SK-N-SH treated with all-trans-retinoic acid at 6 μM for 48 hours (cell line): Measurements from ENCODE around the gene PARP2.

Experiments
- ATAC-seq: fragments of 200-7000 bp; cut with Tn5 transposase; 3 replicates; pipeline ENCODE4 v1.9.1; 2020; ENCODE audit warnings: mild to moderate bottlenecking, moderate library complexity
- ARNTL ChIP-seq: fragments of 450-650 bp; formaldehyde crosslinking; IDR thresholded peaks from 2 replicates; pipeline ENCODE4 v1.5.0; 2020; ENCODE audit warnings: low read depth, mild to moderate bottlenecking, moderate library complexity, borderline replicate concordance
- BACH2 ChIP-seq: fragments of 250-450 bp; sonication (Bioruptor Pico); IDR thresholded peaks from 2 replicates; pipeline ENCODE4 v1.9.0; 2021; ENCODE audit warnings: mild to moderate bottlenecking, borderline replicate concordance
- CSDC2 ChIP-seq: fragments of 250-450 bp; sonication (Bioruptor Pico); IDR thresholded peaks from 2 replicates; pipeline ENCODE4 v1.5.0; 2020; ENCODE audit warnings: mild to moderate bottlenecking, moderate library complexity
- GLIS3 ChIP-seq: fragments of 250-450 bp; sonication (Bioruptor Pico); IDR thresholded peaks from 2 replicates; pipeline ENCODE4 v1.5.0; 2020; ENCODE audit warnings: mild to moderate bottlenecking, moderate library complexity
- ISL1 ChIP-seq: fragments of 250-450 bp; sonication (Bioruptor Pico); IDR thresholded peaks from 2 replicates; pipeline ENCODE4 v2.1.2; 2022; ENCODE audit warnings: mild to moderate bottlenecking, moderate library complexity
- OSR1 ChIP-seq: fragments of 250-450 bp; sonication (Bioruptor Pico); IDR thresholded peaks from 2 replicates; pipeline ENCODE4 v1.8.0; 2022; ENCODE audit warnings: moderate library complexity, mild to moderate bottlenecking, inconsistent platforms
- PATZ1 ChIP-seq: fragments of 250-450 bp; sonication (Bioruptor Pico); IDR thresholded peaks from 2 replicates; pipeline ENCODE4 v1.8.0; 2020; ENCODE audit warnings: mild to moderate bottlenecking, moderate library complexity, borderline replicate concordance
- POU6F1 ChIP-seq: fragments of 250-450 bp; sonication (Bioruptor Pico); IDR thresholded peaks from 2 replicates; pipeline ENCODE4 v1.8.0; 2021; ENCODE audit warnings: low read depth, mild to moderate bottlenecking, moderate library complexity, borderline replicate concordance
- PPARA ChIP-seq: fragments of 250-450 bp; sonication (Bioruptor Pico); IDR thresholded peaks from 2 replicates; pipeline ENCODE4 v1.5.0; 2020; ENCODE audit warnings: mild to moderate bottlenecking, borderline replicate concordance
- RARB ChIP-seq: fragments of 250-450 bp; sonication (Bioruptor Pico); IDR thresholded peaks from 2 replicates; pipeline ENCODE4 v1.8.0; 2021; ENCODE audit warnings: mild to moderate bottlenecking, moderate library complexity
- SNAI2 ChIP-seq: fragments of 250-450 bp; sonication (Bioruptor Pico); IDR thresholded peaks from 2 replicates; pipeline ENCODE4 v1.5.0; 2020; ENCODE audit warnings: mild to moderate bottlenecking, moderate library complexity
- TCF4 ChIP-seq: fragments of 250-450 bp; sonication (Bioruptor Pico); IDR thresholded peaks from 2 replicates; pipeline ENCODE4 v1.8.0; 2021; ENCODE audit warnings: mild to moderate bottlenecking, moderate library complexity, borderline replicate concordance
- TOX ChIP-seq: fragments of 250-450 bp; sonication (Bioruptor Pico); IDR thresholded peaks from 2 replicates; pipeline ENCODE4 v1.8.0; 2021; ENCODE audit warnings: mild to moderate bottlenecking, moderate library complexity, borderline replicate concordance
- TSHZ2 ChIP-seq: fragments of 250-450 bp; sonication (Bioruptor Pico); IDR thresholded peaks from 2 replicates; pipeline ENCODE4 v1.5.0; 2020; ENCODE audit warnings: mild to moderate bottlenecking, moderate library complexity
- ZC3H10 ChIP-seq: fragments of 250-450 bp; sonication (Bioruptor Pico); IDR thresholded peaks from 2 replicates; pipeline ENCODE4 v1.5.1; 2021; ENCODE audit warnings: mild to moderate bottlenecking, moderate library complexity
- ZFP3 ChIP-seq: fragments of 250-450 bp; sonication (Bioruptor Pico); IDR thresholded peaks from 2 replicates; pipeline ENCODE4 v1.5.0; 2020; ENCODE audit warnings: mild to moderate bottlenecking, moderate library complexity
- ZNF565 ChIP-seq: fragments of 450-650 bp; formaldehyde crosslinking; conservative IDR thresholded peaks from 2 replicates; pipeline ENCODE4 v1.5.0; 2020; ENCODE audit warnings: low read depth, mild to moderate bottlenecking, moderate library complexity
- ZNF70 ChIP-seq: fragments of 450-650 bp; formaldehyde crosslinking; IDR thresholded peaks from 2 replicates; pipeline ENCODE4 v1.5.0; 2020; ENCODE audit warnings: mild to moderate bottlenecking, moderate library complexity
- ZNF8 ChIP-seq: fragments of 450-650 bp; formaldehyde crosslinking; IDR thresholded peaks from 2 replicates; pipeline ENCODE4 v1.5.0; 2020; ENCODE audit warnings: mild to moderate bottlenecking, moderate library complexity
- TF ChIP-seq, protein P1 (sequence below): fragments of 250-450 bp; sonication (Bioruptor Pico); IDR thresholded peaks from 2 replicates; pipeline ENCODE4 v1.5.1; 2021; ENCODE audit warnings: mild to moderate bottlenecking, moderate library complexity
- TF ChIP-seq, protein P2 (sequence below): fragments of 250-450 bp; sonication (Bioruptor Pico); IDR thresholded peaks from 2 replicates; pipeline ENCODE4 v1.5.1; 2020; ENCODE audit warnings: low read depth, mild to moderate bottlenecking, moderate library complexity

PARP2 gene

GRCh38 chr14:20328705-20329104 is 14.7 kb upstream of the PARP2 start (continued):
- TF ChIP-seq POU6F1 (no peak), ARNTL (no peak), BACH2 (no peak)

GRCh38 chr14:20329355-20329754 is 14.1 kb upstream of the PARP2 start:
- TF ChIP-seq ZNF565 (CRISPR knock-in tag) (no peak), ZNF70 (no peak), CSDC2 (no peak), ARNTL (no peak), PPARA (CRISPR knock-in tag) (no peak), TSHZ2 (no peak), TCF4 (CRISPR knock-in tag) (no peak), PATZ1 (CRISPR knock-in tag) (no peak), TOX (CRISPR knock-in tag) (no peak), OSR1 (no peak), ZC3H10 (CRISPR knock-in tag) (no peak)
- no peak for ATAC-seq

- TF ChIP-seq BACH2 (no peak), ZNF8 (CRISPR knock-in tag) (no peak), PATZ1 (CRISPR knock-in tag) (no peak), ZFP3 (CRISPR knock-in tag) (no peak), RARB (no peak), OSR1 (no peak), SNAI2 (CRISPR knock-in tag) (no peak)
- TF ChIP-seq, protein P1, sequence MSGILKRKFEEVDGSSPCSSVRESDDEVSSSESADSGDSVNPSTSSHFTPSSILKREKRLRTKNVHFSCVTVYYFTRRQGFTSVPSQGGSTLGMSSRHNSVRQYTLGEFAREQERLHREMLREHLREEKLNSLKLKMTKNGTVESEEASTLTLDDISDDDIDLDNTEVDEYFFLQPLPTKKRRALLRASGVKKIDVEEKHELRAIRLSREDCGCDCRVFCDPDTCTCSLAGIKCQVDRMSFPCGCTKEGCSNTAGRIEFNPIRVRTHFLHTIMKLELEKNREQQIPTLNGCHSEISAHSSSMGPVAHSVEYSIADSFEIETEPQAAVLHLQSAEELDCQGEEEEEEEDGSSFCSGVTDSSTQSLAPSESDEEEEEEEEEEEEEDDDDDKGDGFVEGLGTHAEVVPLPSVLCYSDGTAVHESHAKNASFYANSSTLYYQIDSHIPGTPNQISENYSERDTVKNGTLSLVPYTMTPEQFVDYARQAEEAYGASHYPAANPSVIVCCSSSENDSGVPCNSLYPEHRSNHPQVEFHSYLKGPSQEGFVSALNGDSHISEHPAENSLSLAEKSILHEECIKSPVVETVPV (CRISPR knock-in tag) = no peak
- ATAC-seq = no peak
Measured at GRCh38 chr14:20331053-20331613, 12.3 kb upstream of the PARP2 start.

- peak; percentile 55 for ATAC-seq
- no peak for TF ChIP-seq ARNTL
- TF ChIP-seq GLIS3 = no peak
- TF ChIP-seq, protein P1 (CRISPR knock-in tag) = no peak
- no peak for TF ChIP-seq ZC3H10 (CRISPR knock-in tag)
- TF ChIP-seq TOX (CRISPR knock-in tag) = no peak
- TF ChIP-seq ZNF70 = no peak
- TF ChIP-seq ZNF8 (CRISPR knock-in tag) = no peak
- TF ChIP-seq SNAI2 (CRISPR knock-in tag) = no peak
- no peak for TF ChIP-seq BACH2
- TF ChIP-seq ZFP3 (CRISPR knock-in tag) = no peak
- TF ChIP-seq, protein P2, sequence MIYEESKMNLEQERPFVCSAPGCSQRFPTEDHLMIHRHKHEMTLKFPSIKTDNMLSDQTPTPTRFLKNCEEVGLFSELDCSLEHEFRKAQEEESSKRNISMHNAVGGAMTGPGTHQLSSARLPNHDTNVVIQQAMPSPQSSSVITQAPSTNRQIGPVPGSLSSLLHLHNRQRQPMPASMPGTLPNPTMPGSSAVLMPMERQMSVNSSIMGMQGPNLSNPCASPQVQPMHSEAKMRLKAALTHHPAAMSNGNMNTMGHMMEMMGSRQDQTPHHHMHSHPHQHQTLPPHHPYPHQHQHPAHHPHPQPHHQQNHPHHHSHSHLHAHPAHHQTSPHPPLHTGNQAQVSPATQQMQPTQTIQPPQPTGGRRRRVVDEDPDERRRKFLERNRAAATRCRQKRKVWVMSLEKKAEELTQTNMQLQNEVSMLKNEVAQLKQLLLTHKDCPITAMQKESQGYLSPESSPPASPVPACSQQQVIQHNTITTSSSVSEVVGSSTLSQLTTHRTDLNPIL (CRISPR knock-in tag) = no peak
- TF ChIP-seq ISL1 (CRISPR knock-in tag) = no peak
- TF ChIP-seq TCF4 (CRISPR knock-in tag) = no peak
- TF ChIP-seq PATZ1 (CRISPR knock-in tag) = no peak
- TF ChIP-seq CSDC2 = no peak
- TF ChIP-seq PPARA (CRISPR knock-in tag) = no peak
- no peak for TF ChIP-seq OSR1
Measured at GRCh38 chr14:20332431-20332787, 11.0 kb upstream of the PARP2 start.
